NCI-H510A treated with DMSO at 0.1 percent for 48 hours (cell line): Measurements from ENCODE around the gene ITGA8.
"Not testable (repeated sequence)": the region's sequence is repeated elsewhere in the genome, so short reads cannot be mapped to it uniquely, and the experiment has no call there.

Experiments used
- DNase-seq: peaks from one replicate; lab custom pipeline; 2025; lab: John Stamatoyannopoulos, UW

Gene ITGA8

DNA sequence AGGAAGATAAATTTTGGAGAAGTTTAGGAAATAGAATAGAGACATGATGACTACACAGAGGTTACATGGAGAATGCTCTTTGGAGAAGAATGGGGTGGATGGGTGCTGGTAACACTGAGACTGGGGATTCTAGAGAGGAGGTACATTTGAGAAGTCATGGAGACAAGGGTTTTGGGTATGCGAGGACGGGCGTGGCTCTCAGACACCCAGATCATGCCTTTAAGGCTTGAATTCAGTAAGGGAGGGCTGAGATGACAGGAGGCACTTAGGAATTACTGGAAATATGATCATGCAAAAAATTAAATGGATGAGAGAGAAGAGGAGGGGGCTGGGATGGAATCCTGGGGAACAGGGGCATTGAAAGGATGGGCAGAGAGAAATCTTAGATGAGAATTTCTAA, 168.8 kb downstream of the ITGA8 start:
- DNase-seq = no peak

- DNase-seq = no peak
Observed at GRCh38 chr10:15548331-15548730, 171.4 kb downstream of the ITGA8 start.

- no peak for DNase-seq
Observed at GRCh38 chr10:15546606-15547005, 173.1 kb downstream of the ITGA8 start.

DNA sequence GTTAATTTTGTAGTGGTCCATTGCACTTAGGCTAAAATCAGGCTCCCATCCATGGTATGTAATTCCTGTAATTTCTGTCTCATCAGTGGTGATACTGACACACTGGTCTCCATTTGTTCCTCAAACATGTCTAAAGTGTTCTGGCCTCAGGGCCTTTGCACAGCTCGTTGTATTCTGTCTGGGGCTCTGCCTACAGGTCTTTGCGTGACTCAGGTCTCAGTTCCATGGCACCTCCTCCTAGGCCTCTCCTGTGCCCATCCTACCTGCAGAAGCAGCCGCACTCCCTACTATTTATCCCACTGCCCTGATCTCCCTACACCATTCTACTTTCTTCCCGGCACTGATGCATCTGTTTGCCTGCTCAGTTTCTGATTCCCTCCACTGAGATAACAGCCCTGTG, 173.8 kb downstream of the ITGA8 start:
- DNase-seq = no peak

- DNase-seq = no peak
Observed at GRCh38 chr10:15545266-15545665, 174.5 kb downstream of the ITGA8 start.

DNA sequence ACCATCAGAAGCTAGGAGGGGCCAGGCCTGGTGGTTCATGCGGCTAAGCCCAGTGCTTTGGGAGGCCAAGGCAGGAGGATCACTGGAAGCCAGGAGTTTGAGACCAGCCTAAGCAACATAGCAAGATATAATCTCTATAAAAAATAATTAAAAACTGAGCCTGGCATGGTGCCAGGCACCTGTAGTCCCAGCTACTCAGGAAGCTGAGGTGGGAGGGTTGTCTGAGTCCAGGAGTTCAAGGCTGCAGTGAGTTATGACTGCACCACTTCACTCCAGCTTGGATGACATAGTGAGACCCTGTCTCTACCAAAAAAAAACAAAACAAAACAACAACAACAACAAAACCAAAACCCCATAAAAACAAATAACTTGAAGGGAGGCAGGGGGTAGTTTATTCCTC, 175.7 kb downstream of the ITGA8 start:
- DNase-seq = no peak

- DNase-seq = no peak
Observed at GRCh38 chr10:15542817-15543216, 176.9 kb downstream of the ITGA8 start.

DNA sequence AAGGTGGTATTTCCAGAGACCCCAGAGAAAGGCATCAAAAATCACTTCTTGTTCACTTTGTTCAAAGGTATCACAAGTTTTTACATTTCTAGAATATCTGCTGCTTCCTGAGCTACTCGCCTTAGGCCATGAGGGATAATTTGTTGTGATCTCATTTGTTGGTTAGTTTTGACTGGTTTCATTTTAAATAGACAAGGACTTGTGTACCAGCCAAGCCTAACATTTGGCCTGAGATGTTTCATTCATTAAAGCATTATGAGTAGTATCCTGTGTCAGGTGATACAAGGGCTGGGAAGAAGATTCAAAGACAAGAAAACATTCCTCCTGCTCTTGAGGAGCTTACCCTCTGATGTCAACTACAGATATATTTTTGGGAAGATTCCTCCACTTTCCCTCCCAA, 178.3 kb downstream of the ITGA8 start:
- no peak for DNase-seq

- DNase-seq = no peak
Observed at GRCh38 chr10:15540727-15541126, 179.0 kb downstream of the ITGA8 start.

DNA sequence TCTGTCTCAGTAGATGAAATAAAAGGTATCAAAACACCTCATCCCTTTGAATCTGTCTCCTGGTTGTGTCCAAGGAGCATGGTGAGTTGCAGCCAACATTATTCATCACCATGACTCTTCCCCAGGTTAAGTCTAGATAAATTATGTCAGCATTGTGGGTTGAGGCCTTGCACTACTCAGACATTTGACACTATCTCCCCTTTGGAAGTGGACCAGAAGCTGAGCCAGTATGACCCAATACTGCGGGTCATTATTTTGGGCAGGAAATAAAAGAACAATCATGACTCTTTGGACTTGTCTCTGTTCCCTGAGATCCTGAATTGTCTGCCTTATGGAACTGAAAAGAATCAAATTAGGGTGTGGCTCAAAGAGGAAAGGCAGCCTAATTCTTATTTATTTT, 180.5 kb downstream of the ITGA8 start:
- no peak for DNase-seq

- not testable (repeated sequence) for DNase-seq
Observed at GRCh38 chr10:15534928-15535538, 184.7 kb downstream of the ITGA8 start.

GRCh38 chr10:15531927-15532722, 187.6 kb downstream of the ITGA8 start:
- no peak for DNase-seq

GRCh38 chr10:15528859-15529239, 190.9 kb downstream of the ITGA8 start:
- no peak for DNase-seq

- no peak for DNase-seq
Observed at GRCh38 chr10:15526754-15527153, 193.0 kb downstream of the ITGA8 start.

GRCh38 chr10:15521328-15521903, 198.3 kb downstream of the ITGA8 start:
- DNase-seq = no peak

DNA sequence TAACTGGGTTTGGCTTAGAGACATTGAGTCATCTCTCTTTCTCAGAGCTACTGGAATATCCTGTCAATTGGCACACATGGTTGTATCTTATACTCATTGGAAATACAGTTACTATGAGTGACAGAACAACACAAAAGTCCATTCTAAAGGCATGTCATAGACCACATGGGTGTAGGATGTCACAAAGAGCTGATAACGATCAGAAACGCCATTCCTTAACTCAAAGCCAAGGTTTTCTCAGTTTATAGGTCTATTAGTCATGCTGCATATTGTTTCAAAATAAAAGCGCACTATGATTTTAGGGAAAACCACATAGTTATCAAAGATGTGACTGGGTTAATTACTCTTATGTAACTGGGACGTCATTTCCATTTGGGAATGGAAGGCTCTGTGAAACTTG, 201.5 kb downstream of the ITGA8 start:
- DNase-seq = no peak

DNA sequence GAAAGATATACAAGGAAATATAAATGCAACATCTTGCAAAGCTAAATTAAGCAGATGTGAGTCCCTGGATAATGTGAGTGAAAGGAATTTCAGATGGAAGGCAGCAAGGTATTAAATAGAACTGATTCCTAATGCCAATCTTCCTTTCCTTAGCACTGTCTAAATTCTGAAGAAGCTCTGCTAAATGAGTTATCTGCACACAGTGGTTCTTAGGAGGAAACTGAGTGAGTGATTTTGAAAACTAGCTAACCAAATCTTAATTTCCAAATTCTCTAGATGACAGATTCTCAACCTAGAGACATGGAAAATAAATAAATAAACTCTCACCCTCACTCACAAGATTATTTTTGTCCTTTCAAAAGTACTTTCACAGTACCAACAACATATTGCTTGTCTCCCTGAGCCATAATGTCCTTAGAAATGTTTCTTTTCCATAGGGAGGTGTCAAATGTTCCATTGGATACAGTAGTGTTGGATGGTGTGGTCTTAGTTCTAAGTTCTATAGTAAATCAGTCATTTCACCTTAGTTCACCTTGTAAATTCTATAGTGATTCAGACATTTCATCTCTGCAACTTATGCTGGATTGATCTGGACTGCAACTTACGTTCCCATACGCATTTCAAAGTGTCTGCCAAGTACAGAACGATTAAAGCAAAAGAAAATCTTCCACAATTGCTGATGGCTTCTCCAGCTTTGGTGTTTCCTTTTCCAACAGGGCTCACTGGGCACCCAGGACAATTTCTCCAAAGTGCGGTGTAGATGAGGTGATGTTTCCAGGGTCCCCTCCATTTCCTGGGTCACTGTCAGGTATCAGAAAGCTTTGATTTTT, 203.3 kb downstream of the ITGA8 start:
- DNase-seq = no peak

DNA sequence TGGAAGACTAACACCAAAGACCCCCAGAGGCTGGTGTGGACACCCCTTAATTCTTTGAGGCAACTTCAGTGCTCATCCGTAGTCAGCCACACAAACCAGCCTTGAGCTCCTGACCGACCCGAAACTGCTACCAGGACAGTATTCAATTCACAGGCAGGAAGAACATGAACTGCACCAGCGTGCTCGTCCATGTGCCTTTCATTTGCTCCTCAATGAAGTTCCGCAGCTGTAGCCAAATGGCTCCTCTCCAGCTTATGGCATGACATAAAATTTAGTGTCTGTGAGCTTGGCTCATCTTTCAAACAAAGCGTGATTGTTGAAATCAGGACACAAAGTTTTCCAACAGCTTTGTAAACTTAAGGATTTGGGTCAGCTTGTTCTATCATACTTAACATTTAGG, 204.5 kb downstream of the ITGA8 start:
- DNase-seq = no peak

- no peak for DNase-seq
Observed at GRCh38 chr10:15510963-15511362, 208.8 kb downstream of the ITGA8 start.

DNA sequence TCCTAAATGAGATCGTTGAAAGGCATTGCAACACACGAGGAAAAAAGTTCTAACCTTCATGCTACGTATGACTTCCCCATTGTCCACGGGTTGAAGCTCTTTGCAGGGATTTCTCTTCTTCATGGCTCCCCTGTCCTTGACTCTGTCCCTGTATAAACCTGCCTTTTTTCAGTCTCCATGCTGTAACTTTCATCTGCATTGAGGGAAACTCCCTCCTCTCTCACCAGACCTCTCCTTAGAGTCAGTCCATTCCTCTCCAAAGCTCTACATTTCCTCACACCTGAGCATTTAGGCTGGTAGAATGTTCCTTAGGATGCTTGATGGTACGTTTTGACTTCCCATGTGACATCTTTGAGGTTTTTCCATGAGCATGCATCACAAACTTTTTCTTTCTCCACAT, 214.4 kb downstream of the ITGA8 start:
- no peak for DNase-seq

DNA sequence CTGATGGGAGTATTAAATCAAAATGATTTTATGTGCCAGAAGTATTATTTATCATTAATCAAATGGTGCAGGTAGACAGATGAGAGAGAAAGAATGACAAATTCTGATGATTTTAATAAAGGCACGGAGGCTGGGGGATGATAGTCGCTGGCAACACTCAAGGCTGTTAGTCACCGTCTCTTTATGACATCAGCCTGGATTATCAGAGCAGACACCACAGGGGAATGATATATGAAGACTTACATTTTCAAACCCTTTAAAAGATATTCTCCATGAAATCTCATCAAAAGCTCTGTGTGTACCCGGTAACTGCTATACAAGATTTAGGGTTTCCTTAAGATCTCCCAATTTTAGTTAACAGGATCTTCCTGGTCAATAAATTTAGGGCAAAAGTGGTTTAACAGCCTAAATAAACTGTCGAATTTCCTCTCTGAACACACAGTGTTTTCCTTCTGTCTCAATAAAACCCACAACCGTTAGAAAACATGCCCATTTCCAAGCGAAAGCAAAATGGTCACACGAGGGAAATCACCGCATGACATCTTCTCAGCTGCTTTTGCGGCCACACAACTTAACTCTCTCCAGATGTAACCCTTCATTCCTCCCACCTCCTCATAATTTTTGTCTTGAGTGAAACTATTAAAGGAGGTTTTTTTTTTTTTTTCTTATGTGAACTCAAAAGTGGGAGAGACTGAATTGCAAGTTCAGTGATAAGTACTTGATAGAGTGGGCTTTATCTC, 215.5 kb downstream of the ITGA8 start:
- DNase-seq = no peak
